ENCODE data around the gene TAF3.

TAF3 gene

DNA sequence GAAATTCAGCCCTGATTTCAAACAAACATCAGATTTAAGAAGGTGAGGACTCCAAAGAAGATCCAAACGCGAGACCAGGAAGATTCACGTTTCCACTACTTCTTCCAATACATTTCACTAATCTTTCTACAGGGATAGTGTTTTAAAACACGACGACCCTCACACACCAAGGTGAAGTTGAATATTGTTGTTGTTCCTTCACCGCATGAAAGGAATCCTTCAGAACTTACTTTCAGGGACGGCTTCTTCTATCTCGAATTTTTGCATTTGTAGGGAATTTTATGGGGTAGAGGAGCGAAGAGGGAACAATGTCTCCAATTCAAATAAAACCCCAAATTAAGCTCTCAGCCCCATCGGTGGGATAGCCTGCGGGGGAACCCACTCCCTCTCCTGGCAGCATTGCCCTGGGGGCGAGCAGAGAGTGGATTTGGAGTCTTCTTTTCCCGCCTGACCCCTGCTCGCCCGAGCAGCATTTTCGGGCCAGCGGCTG, 234.7 kb downstream of the TAF3 start:
- Histone ChIP-seq H3K36me3 (ENCODE audit: insufficient read depth, low read depth, low read length) (no peaks in the 10 kb centered on the region), H3K4me1 (ENCODE audit: insufficient read depth, low read length) (peaks cover 27% of the 10 kb centered on the region), H3K27me3 (ENCODE audit: insufficient read depth, low read length) (peaks cover 99% of the 10 kb centered on the region), H3K9me3 (ENCODE audit: insufficient read depth, low read depth, low read length) (no peaks in the 10 kb centered on the region), H3K9ac (ENCODE audit: low read depth, low read length) (no peak overlapping the region), H3K4me3 (ENCODE audit: low read length) (peak overlapping the region; percentile 39), H3K27ac (ENCODE audit: low read length) (no peak overlapping the region)

DNA sequence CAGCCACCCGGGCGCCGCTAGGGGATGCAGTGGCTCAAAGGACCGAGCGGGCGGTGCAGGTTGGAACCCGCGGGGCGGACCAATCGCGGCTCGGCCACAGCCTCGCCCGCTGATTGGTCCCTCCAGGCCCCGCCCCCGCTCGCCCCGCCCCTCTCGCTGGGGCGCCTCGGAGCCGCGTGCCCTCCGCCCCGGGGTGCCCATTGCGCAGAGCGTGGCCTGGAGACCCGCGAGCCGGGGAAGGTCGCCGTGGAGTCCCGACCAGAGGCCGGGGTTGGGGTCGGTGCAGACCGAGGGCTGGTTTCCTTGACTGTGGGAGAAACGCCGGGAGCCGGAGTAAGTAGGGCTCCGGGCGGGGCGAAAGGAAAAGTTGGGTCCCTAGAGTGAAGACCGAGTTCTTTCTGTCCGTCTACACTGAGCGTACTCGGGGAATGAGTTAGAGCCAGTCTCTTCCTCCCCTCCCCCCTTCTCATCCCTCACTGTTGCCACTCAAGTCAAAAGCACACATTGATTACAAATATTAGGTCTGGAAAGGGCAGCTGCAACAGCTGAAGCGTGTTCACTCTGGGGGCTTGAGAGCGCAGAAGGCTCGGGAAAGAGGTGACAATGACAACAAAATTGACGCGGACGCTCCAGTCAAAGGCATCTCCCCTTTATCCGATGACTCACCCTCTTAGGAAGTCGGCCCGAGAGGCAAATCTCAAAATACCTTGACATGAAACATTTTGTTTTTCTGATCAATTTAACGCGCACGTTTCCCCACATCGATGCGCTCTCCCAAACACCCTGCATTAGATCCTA, 235.3 kb downstream of the TAF3 start:
- Histone ChIP-seq H3K27ac (ENCODE audit: low read length) (no peak overlapping the region), H3K4me3 (ENCODE audit: low read length) (peak overlapping the region; percentile 59)

DNA sequence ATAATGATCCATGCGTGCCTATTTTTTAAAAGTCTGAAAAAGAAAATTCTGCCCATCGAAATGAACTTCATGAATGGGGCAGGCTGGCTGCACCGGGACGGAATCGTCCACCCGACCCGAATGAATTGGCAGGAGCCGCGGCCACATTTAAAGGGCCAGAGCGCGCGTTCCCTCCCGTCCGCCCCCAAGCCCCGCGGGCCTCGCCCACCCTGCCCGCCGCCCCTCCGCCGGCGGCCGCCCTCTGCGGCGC, 235.9 kb downstream of the TAF3 start:
- peaks cover 29% of the 10 kb centered on the region for H3K4me1 ChIP-seq (ENCODE audit: insufficient read depth, low read length)
- H3K4me3 ChIP-seq (ENCODE audit: low read length), result peak overlapping the region; percentile 59
- H3K9me3 ChIP-seq (ENCODE audit: insufficient read depth, low read depth, low read length), result peaks cover 3% of the 10 kb centered on the region; the same call in 1 of the 2 replicates
- no peak overlapping the region for H3K9ac ChIP-seq (ENCODE audit: low read depth, low read length)
- peaks cover 99% of the 10 kb centered on the region for H3K27me3 ChIP-seq (ENCODE audit: insufficient read depth, low read length)
- no peaks in the 10 kb centered on the region for H3K36me3 ChIP-seq (ENCODE audit: insufficient read depth, low read depth, low read length)
- no peak overlapping the region for H3K27ac ChIP-seq (ENCODE audit: low read length)

More for the DNA sequence above, 235.3 kb downstream of the TAF3 start:
- Histone ChIP-seq H3K36me3 (ENCODE audit: insufficient read depth, low read depth, low read length) (no peaks in the 10 kb centered on the region), H3K9me3 (ENCODE audit: insufficient read depth, low read depth, low read length) (peaks cover under 1% of the 10 kb centered on the region; the same call in 1 of the 2 replicates), H3K4me1 (ENCODE audit: insufficient read depth, low read length) (peaks cover 24% of the 10 kb centered on the region), H3K9ac (ENCODE audit: low read depth, low read length) (no peak overlapping the region), H3K27me3 (ENCODE audit: insufficient read depth, low read length) (peaks cover 99% of the 10 kb centered on the region)

DNA sequence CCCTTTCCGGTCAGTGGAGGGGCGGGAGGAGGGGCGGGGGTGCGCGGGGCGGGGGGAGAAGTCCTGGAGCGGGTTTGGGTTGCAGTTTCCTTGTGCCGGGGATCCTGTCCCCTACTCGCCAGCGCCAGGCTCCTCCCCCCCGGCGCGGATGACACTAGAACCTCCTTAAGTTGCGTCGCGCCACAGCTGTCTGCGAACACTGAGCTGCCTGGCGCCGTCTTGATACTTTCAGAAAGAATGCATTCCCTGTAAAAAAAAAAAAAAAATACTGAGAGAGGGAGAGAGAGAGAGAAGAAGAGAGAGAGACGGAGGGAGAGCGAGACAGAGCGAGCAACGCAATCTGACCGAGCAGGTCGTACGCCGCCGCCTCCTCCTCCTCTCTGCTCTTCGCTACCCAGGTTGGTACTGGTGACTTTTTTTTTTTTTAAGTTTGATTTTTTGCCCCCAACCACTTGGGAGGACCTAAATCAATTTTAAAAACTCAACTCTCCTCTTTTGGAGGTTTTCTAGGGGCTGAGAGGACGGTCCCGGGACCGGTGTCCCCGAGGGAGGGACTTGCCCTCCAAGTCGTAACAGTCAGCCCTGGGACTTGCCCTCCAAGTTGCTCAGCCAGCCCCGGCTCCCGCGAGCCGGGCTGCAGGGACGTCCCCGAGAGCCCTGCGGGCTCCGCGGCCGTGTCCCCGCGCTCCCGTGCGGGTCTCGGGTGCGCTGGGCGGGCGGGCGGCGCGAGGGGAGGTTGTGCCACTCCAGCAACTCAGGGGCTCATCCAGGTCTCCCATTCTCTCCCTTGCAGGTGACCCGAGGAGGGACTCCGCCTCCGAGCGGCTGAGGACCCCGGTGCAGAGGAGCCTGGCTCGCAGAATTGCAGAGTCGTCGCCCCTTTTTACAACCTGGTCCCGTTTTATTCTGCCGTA, 236.4 kb downstream of the TAF3 start, which contains the start of gene GATA3:
TSS of gene GATA3 (plus strand) at position 195 of the 914 bp plus-strand sequence. CDS start 968 bp downstream, outside the sequence.
- Histone ChIP-seq H3K9ac (ENCODE audit: low read depth, low read length) (no peak within 1 kb of the TSS), H3K4me3 (ENCODE audit: low read length) (peak within 1 kb of the TSS; percentile 60), H3K9me3 (ENCODE audit: insufficient read depth, low read depth, low read length) (peaks cover 3% of the 10 kb centered on the region; the same call in 1 of the 2 replicates), H3K36me3 (ENCODE audit: insufficient read depth, low read depth, low read length) (no peaks in the 10 kb centered on the region), H3K27ac (ENCODE audit: low read length) (no peak within 1 kb of the TSS), H3K4me1 (ENCODE audit: insufficient read depth, low read length) (peaks cover 32% of the 10 kb centered on the region), H3K27me3 (ENCODE audit: insufficient read depth, low read length) (peaks cover 99% of the 10 kb centered on the region)

DNA sequence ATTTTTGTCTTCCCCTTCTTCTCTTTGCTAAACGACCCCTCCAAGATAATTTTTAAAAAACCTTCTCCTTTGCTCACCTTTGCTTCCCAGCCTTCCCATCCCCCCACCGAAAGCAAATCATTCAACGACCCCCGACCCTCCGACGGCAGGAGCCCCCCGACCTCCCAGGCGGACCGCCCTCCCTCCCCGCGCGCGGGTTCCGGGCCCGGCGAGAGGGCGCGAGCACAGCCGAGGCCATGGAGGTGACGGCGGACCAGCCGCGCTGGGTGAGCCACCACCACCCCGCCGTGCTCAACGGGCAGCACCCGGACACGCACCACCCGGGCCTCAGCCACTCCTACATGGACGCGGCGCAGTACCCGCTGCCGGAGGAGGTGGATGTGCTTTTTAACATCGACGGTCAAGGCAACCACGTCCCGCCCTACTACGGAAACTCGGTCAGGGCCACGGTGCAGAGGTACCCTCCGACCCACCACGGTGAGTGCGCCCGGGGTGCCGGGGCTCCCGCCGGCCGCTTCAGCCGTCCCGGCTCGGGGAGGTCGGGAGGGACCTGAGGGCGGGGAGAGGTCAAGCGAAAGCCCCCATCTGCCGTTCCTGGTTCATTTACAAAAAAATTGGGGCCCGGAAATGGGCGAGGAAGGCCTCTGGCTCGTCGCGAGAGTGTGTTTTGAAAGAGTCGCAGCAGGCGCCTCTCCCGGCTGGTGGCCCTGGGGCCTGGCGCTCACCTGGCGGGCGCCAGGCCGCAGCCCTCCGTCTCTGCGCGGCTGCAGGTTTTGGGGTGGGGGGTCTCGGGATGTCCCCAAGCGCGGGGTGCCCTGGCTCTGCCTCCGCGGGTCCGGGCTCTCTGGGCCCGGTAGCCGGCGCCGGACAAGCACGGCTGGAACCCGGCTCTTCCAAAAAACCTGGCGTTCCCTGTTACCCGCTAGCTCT, 237.4 kb downstream of the TAF3 start:
- H3K9me3 ChIP-seq (ENCODE audit: insufficient read depth, low read depth, low read length), result peaks cover 3% of the 10 kb centered on the region; the same call in 1 of the 2 replicates
- H3K36me3 ChIP-seq (ENCODE audit: insufficient read depth, low read depth, low read length), result no peaks in the 10 kb centered on the region
- peaks cover 38% of the 10 kb centered on the region for H3K4me1 ChIP-seq (ENCODE audit: insufficient read depth, low read length)
- peak overlapping the region; percentile 60 for H3K4me3 ChIP-seq (ENCODE audit: low read length)
- H3K9ac ChIP-seq (ENCODE audit: low read depth, low read length), result no peak overlapping the region
- peaks cover 99% of the 10 kb centered on the region for H3K27me3 ChIP-seq (ENCODE audit: insufficient read depth, low read length)
- no peak overlapping the region for H3K27ac ChIP-seq (ENCODE audit: low read length)

DNA sequence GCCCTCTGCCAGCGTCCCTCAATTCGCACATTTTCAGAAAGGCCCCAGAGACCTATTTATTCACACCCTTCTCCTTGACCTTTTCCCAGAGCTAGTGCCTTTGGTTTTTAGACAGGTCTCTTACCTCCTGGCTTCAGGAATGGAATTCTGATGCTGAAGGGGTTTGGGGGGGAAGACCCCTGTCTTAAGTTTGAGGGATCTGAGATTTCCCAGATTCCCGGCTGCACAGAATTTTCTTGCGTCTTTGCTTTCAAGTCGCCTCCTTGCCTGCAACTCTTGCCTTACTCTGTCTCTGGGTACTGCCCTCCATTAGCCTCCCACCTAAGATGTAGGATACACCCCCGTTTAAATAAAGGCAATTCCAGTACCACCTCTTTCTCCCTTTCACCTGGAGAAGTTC, 238.1 kb downstream of the TAF3 start:
- Histone ChIP-seq H3K4me1 (ENCODE audit: insufficient read depth, low read length) (peaks cover 40% of the 10 kb centered on the region), H3K27me3 (ENCODE audit: insufficient read depth, low read length) (peaks cover 99% of the 10 kb centered on the region), H3K36me3 (ENCODE audit: insufficient read depth, low read depth, low read length) (no peaks in the 10 kb centered on the region), H3K27ac (ENCODE audit: low read length) (no peak overlapping the region), H3K9ac (ENCODE audit: low read depth, low read length) (no peak overlapping the region), H3K9me3 (ENCODE audit: insufficient read depth, low read depth, low read length) (peaks cover 3% of the 10 kb centered on the region; the same call in 1 of the 2 replicates), H3K4me3 (ENCODE audit: low read length) (peak overlapping the region; percentile 60)

DNA sequence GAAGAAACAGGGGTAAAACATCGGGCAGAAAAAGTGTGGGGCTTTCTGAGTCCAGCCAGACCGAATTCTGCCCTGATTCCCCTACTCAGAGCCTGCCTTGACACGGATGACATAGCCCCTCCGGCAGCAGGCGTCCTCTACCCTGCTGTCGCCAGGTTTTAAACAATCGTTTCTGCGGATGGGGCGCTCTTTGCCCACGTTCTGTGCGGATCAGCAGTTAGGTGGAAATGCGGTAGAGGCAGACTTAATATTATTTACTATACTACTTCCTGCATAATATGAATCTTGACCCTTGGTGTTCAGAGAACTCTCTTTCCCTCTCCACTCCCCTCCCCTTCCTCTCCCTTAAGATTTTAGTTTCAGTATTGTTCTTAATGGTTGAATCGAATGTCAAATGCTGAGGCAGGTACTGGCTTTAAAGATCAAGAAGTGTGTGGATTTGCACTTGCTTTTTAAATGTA, 238.6 kb downstream of the TAF3 start:
- H3K36me3 ChIP-seq (ENCODE audit: insufficient read depth, low read depth, low read length), result no peaks in the 10 kb centered on the region
- H3K27ac ChIP-seq (ENCODE audit: low read length), result no peak overlapping the region
- peaks cover 3% of the 10 kb centered on the region; the same call in 1 of the 2 replicates for H3K9me3 ChIP-seq (ENCODE audit: insufficient read depth, low read depth, low read length)
- no peak overlapping the region for H3K9ac ChIP-seq (ENCODE audit: low read depth, low read length)
- peaks cover 99% of the 10 kb centered on the region for H3K27me3 ChIP-seq (ENCODE audit: insufficient read depth, low read length)
- peak overlapping the region; percentile 60; the same call in 1 of the 2 replicates for H3K4me3 ChIP-seq (ENCODE audit: low read length)
- peaks cover 45% of the 10 kb centered on the region for H3K4me1 ChIP-seq (ENCODE audit: insufficient read depth, low read length)

DNA sequence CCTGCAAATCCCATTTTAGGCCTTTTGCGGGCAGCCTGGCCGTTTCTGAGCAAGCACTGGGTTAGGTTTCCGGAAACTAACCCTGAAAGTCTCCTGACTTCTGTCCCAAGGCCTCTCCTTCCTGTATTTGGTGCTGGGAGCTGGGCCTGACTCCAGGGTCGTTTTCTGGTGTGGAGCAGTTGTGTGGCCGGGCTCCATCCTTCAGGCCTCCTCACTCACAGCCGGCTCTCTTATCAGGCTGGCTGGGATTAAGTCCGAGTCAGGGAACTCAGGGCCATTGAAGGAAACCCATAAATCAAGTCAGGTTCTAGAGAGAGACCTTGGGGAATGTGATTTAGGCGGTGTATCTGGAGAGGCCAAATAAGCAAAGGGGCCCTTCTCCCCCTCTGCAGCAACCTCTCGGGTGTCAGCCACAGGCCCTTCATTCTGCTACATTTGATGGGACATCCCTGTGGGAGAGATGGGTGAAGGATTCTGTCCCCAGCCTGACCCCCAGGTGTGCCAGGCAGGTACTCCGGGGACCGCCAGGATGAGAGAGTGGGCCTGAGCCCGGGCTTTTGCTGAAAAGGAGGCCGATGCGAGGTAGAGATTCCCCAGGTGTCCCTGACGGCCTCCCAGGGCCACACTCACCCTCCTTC, 239.4 kb downstream of the TAF3 start:
- H3K9me3 ChIP-seq (ENCODE audit: insufficient read depth, low read depth, low read length), result peaks cover 3% of the 10 kb centered on the region; the same call in 1 of the 2 replicates
- H3K4me1 ChIP-seq (ENCODE audit: insufficient read depth, low read length), result peaks cover 51% of the 10 kb centered on the region
- H3K27ac ChIP-seq (ENCODE audit: low read length), result no peak overlapping the region
- no peaks in the 10 kb centered on the region for H3K36me3 ChIP-seq (ENCODE audit: insufficient read depth, low read depth, low read length)
- peak overlapping the region; percentile 60; the same call in 1 of the 2 replicates for H3K4me3 ChIP-seq (ENCODE audit: low read length)
- H3K27me3 ChIP-seq (ENCODE audit: insufficient read depth, low read length), result peaks cover 99% of the 10 kb centered on the region
- H3K9ac ChIP-seq (ENCODE audit: low read depth, low read length), result no peak overlapping the region

DNA sequence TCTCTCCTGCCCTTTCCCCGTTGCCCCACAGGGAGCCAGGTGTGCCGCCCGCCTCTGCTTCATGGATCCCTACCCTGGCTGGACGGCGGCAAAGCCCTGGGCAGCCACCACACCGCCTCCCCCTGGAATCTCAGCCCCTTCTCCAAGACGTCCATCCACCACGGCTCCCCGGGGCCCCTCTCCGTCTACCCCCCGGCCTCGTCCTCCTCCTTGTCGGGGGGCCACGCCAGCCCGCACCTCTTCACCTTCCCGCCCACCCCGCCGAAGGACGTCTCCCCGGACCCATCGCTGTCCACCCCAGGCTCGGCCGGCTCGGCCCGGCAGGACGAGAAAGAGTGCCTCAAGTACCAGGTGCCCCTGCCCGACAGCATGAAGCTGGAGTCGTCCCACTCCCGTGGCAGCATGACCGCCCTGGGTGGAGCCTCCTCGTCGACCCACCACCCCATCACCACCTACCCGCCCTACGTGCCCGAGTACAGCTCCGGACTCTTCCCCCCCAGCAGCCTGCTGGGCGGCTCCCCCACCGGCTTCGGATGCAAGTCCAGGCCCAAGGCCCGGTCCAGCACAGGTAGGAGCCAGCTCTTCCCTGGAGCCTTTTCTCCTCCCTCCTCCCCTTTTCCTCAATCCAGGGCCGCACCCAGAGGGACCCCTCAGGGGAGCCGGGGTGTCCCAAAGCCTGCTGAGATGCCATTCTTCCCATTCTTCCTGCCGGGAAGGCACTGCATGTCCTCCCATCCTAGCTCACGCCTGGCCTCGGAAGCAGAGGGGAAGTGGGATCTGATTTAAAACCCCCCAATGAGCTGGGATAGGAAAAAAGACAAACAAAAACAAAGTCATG, 240.2 kb downstream of the TAF3 start:
- H3K9ac ChIP-seq (ENCODE audit: low read depth, low read length), result no peak overlapping the region
- no peaks in the 10 kb centered on the region for H3K36me3 ChIP-seq (ENCODE audit: insufficient read depth, low read depth, low read length)
- peaks cover 55% of the 10 kb centered on the region for H3K4me1 ChIP-seq (ENCODE audit: insufficient read depth, low read length)
- peaks cover 100% of the 10 kb centered on the region for H3K27me3 ChIP-seq (ENCODE audit: insufficient read depth, low read length)
- H3K4me3 ChIP-seq (ENCODE audit: low read length), result peak overlapping the region; percentile 46
- H3K27ac ChIP-seq (ENCODE audit: low read length), result no peak overlapping the region
- peaks cover 3% of the 10 kb centered on the region; the same call in 1 of the 2 replicates for H3K9me3 ChIP-seq (ENCODE audit: insufficient read depth, low read depth, low read length)

All from iPS-20b (cell line).